Fibroblast of skin of back (primary cell): ENCODE results near the gene DPYD.

ENCODE experiments used
- DNase-seq: peaks from one replicate; pipeline ENCODE4 v3.0.0-alpha.2; 2013

DPYD gene

DNA sequence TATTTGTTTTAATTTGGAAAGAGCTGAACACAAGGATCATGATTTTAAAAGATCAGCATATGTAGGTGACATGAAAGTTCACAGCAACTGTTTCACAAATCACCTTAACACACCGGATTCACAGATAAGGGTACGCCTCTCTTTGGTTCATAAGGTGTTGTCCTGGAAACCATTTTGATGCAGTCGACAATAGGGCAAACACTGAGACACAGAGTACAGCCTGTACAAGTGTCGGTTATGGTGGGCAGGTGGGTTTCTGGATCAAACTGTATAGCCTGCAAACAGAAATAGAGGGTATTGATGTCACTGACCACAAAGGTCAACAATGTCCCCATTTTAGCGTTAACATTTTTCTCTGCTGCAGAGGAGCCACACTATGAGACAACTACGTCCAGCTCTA is 842.0 kb downstream of the DPYD start:
- no peak for DNase-seq

DNA sequence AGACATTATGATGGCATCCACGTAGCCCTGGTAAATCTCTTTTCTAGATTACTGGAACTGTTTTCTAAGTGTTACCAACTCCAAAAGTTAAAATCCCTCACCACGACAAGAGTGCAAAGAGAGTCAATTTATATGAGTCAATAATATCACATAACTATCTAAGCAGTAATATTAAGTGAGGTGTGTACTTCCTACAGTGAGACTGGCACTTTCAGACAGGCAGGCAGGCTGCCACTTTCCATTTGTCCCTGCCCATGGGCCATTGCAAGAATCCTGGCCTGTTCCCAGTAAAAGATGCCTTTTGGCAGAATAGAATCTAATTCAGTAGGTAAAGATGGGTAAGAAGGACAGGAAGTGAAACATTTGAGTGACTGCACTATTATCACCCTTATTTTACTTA is 843.6 kb downstream of the DPYD start:
- no peak for DNase-seq

- no peak for DNase-seq
Measured at GRCh38 chr1:97074771-97075170, 846.1 kb downstream of the DPYD start.

- DNase-seq, result no peak
Measured at GRCh38 chr1:97073936-97074335, 846.9 kb downstream of the DPYD start.

DNA sequence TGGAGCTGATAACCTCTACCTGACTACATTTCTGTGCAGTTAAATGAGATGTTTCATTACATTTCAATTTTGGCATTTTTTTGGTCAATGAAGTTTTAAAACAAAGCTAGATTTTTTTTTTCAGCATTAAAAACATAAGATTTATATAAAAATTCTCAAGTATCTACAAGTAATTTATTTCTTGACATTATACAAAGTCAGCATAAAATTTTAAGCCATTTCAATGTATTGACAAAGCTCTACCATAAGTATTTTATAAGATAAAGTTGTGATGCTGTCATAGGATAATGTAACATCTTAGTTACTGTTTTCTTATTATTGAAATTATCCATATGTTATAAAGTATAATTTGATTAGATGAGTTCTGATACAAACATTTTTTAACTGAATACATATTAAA is 847.7 kb downstream of the DPYD start:
- no peak for DNase-seq

- peak; percentile 12 for DNase-seq
Measured at GRCh38 chr1:97071173-97071572, 849.7 kb downstream of the DPYD start.

DNA sequence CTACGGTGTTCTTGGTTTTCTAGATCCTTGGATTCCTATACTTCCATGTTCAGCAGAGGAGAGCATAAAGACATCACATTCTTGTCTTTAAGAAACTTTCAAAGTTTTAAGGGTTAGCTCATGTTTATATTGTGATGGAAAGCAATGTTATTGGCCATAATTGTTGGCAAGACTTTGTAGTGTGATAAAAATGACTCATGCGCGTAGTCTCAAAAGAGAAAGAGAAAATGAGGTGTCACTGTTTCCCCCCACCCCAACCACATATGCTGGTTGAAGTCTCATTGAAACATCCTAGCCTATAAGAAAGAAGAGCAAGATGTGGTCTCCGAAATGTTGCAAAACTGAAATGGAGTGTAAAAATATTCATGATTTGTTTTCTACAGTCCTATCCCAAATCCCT is 850.5 kb downstream of the DPYD start:
- peak; percentile 24 for DNase-seq

DNA sequence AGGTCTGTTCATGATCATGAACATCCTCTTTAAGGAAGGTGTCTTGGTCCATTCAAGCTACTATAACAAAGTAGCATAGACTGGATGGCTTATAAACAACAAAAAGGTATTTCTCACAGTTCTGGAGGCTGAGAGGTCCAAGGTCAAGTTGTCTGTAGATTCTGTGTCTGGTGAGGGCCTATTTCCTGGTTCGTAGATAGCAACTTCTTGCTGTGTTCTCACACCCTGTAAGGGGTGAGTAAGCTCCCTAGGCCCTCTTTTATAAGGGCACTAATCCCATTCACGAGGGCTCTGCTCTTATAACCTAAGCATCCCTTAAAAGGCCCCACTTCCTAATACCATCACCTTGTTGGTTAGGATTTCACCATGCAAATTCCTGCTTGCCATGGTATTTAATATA is 851.5 kb downstream of the DPYD start:
- DNase-seq, result no peak

- DNase-seq, result peak; percentile 20
Measured at GRCh38 chr1:97066860-97067259, 854.0 kb downstream of the DPYD start.

DNA sequence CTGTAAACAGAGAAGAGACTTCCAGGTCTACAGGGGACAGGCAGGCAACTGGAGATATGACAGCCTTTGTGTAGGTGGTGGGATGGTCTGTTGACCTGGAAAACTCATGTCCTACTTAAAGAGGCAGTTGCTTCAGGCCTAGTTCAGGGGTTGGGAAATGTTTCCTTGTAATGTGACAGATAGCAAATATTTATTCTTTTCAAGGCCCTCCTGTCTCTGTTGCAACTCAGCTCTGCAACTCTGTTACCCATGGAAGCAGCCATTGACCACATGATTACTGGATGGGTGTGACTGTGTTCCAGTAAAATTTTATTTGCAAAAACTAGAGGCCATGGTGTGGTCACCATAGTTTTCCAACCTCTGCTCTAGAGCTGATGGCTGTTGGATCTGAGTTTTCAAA is 857.3 kb downstream of the DPYD start:
- DNase-seq, result no peak

DNA sequence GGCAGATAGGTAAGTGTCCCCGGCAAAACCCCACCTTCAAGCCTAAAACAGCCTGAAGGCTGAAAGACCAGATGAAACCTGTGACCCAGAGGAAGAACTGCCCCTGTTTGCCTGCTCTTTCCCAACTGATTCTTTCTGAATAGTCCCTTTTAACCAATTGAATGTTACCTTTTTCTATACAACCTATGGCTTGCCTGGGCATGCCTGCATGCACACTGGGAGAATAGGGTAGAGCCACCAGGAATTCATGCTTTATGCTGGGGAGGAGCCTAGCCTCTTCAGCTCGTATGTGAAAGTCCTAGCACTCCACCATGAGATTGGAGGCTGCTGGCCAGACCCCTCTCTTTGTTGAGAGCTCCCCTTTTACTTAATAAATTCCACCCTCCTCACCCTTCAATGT is 859.2 kb downstream of the DPYD start:
- DNase-seq, result no peak

GRCh38 chr1:97056386-97056785 is 864.4 kb downstream of the DPYD start:
- no peak for DNase-seq

DNA sequence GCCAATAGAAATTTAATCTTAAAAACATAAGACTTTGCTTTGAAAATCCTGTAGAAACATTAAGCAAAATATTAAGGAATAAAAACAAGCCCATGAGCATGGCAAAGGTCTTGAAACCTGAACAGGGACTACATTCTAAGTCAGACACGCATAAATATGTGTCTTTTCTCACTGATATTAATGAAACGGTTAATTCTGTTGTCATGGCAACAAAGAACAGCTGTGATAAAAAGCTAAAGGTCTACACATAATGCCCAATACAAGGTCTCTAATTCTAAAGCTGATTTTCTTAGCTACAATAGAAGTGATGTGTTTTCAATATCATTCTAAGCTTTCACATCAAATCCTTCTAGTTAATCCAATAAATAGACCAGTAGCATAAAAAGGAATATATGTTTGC is 867.6 kb downstream of the DPYD start:
- DNase-seq, result no peak

DNA sequence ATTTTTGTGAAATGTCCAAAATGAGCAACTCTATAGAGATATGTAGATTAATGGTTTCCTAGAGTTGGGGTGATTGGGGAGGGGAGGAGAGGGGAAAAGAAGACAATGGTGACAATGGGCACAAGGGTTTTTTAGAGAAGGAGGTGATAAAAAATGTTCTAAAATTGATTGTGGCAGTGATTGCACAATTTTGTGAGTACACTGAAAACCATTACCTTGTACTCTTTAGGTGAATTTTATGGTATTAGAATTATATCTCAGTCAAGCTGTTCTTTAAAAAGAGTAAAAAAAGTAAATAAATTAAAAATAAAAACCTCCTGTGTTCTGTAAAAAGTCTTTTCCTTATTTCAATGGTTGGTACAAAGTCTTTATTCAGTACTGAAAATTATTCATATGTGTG is 869.0 kb downstream of the DPYD start:
- DNase-seq, result no peak

DNA sequence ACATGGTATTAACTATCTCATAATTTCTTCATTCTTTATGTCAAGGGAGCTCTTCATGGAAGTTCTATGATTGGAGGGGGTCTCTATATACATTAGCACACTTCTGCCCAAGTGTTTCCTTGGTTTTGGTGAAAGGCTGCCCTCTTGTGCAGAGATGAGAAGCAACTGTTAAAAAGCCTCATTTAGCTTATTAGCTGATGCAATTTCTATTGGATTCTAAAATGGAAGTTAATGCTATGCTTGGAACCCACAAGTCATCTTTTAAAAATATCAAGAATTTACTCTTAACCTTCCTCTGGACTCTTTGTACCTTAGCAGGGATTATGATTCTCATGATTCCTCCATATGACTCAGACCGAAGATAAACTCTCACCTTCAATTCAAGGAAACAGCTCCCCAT is 870.3 kb downstream of the DPYD start:
- peak; percentile 63 for DNase-seq

DNA sequence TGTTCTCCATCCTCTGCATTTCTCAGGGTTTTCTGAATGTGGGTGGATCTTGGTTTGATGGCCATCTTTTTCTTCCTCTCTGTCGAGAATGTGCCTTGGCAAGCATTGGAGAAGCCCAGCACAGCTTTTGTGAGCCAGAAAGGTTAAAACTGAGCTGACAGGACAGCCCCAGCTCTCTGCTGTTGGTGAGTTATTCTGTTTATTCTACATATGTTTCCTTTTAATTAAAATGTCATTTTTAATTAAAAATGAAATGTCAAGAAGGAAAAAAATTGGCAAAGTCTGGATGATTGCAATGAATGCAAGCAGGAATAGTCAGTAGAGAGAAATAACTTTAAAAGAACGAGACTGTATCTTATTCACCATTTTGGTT is 873.4 kb downstream of the DPYD start:
- no peak for DNase-seq

DNA sequence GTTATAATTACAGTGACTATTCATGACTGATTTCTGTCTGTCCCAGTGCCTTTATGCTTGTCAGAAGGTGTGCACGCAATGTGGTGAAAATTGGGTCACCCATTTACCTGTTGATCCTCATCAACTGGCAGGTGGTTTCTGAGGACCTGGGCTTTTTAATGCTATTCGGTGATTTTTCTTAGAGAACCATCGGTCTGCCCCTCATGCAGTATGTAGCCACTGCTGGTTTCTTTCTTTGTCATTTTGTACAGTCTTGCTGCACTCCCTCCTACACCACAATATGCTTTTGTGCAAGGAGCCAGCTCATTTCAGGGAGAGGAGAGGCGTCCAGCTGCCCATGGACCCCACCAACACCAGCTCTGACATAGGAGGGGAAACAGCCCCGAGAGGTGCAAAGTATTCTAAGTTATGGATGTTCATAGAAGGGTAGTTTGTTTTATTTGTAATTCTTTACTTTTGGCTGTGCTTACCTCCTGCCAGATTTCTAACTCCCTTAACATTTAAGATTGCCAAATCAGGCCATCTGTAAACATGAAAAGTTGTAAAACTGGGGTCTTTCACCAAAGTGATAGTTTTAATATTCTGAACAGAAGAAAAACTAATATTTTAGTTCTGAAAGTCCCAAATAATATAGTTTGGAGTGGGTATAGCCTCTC is 873.9 kb downstream of the DPYD start:
- no peak for DNase-seq

GRCh38 chr1:97044159-97044760 is 876.6 kb downstream of the DPYD start:
- DNase-seq, result no peak

DNA sequence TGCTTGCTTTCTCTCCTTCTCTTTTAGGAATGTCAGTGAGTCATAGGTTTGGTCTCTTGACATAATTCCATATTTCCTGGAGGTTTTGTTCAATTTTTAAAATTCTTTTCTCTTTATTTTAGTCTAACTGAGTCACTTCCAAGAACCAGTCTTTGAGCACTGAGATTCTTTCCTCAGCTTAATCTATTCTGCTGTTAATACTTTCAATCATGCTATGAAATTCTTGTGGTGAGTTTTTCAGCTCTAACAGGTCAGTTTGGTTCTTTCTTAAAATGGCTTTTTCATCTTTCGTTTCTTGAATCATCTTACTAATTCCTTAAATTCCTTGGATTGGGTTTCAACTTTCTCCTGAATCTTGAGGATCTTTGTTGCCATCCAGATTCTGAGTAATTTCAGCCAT is 878.3 kb downstream of the DPYD start:
- peak; percentile 90 for DNase-seq

DNA sequence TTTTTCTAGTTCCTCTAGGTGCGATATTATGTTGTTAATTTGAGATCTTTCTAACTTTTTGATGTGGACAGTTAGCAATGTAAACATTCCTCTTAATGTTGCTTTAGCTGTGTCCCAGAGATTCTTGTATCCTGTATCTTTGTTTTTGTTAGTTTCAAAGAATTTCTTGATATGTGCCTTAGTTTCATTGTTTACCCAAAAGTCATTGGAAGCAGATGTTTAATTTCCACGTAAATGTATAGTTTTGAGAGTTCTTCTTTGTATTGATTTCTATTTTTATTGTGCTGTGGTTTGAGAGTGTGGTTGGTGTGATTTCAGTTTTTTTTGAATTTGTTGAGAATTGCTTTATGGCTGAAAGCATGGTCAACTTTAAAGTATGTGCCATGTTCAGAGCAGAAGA is 879.8 kb downstream of the DPYD start:
- DNase-seq, result peak; percentile 57

- DNase-seq, result peak; percentile 68
Measured at GRCh38 chr1:97038410-97038809, 882.4 kb downstream of the DPYD start.

- DNase-seq, result no peak
Measured at GRCh38 chr1:97034651-97035050, 886.2 kb downstream of the DPYD start.

- DNase-seq, result no peak
Measured at GRCh38 chr1:97033949-97034348, 886.9 kb downstream of the DPYD start.
